B cell (primary cell): ENCODE measurements around the gene FRMD3. TPM values are rescaled to one million over a fixed set of nuclear protein-coding genes. Genes with fewer than 3 reads are reported as not detected.

Source experiments
- ATAC-seq: fragments of 200-7000 bp; cut with Tn5 transposase; one replicate; pipeline ENCODE4 v1.10.0; 2021; ENCODE audit warnings: low read depth, mild to moderate bottlenecking, moderate number of reproducible peaks, moderate library complexity
- CTCF ChIA-PET: fragments of 350-600 bp; sonication (Branson Sonifier 250); formaldehyde crosslinking; loops from one replicate; lab custom pipeline; 2021; ENCODE audit warnings: antibody characterized with exemption, inconsistent platforms; lab: Charles Lee
- POLR2A ChIA-PET: fragments of 350-600 bp; sonication (Branson Sonifier 250); formaldehyde crosslinking; loops from one replicate; lab custom pipeline; 2021; ENCODE audit warnings: antibody characterized with exemption; lab: Charles Lee
- DNase-seq: peaks from one replicate; pipeline ENCODE4 v3.0.0; 2013
- H2AFZ ChIP-seq: 2 replicates; pipeline ENCODE4 v1.6.1; 2012; ENCODE audit warnings: mild to moderate bottlenecking, low read depth, low read length; ENCODE audit not compliant: insufficient read depth, poor library complexity, severe bottlenecking
- H3K27ac ChIP-seq, 2 donors: 1 replicate in 1 of 2; 2 replicates in 1 of 2; pipeline ENCODE4 v1.5.1; 2012 to 2013; ENCODE audit warnings: low read length in 2 of 2, mild to moderate bottlenecking in 2 of 2, moderate library complexity in 1 of 2
- H3K27me3 ChIP-seq, 4 experiments: fragments of 200-600 bp in 1 of 4; sonication (generic) in 1 of 4; replicated peaks in 1 of 4; 1 replicate in 2 of 4; 2 replicates in 2 of 4; pipeline versions ENCODE4 v1.6.1 to v1.7.0; 2013 to 2016; ENCODE audit warnings: low read length in 3 of 4, mild to moderate bottlenecking in 2 of 4, mixed read lengths in 1 of 4, moderate library complexity in 1 of 4; ENCODE audit not compliant: insufficient read depth in 4 of 4, control insufficient read depth in 3 of 4; ENCODE audit errors: control extremely low read depth in 1 of 4
- H3K36me3 ChIP-seq, 2 experiments: replicated peaks in 1 of 2; 1 replicate in 1 of 2; 2 replicates in 1 of 2; pipeline versions ENCODE4 v1.6.1 to v1.7.1; 2013; ENCODE audit warnings: low read length in 1 of 2; ENCODE audit not compliant: insufficient read depth in 2 of 2, control insufficient read depth in 1 of 2; ENCODE audit errors: control extremely low read depth in 1 of 2, extremely low read depth in 1 of 2
- H3K4me1 ChIP-seq, 2 donors: fragments of 200-600 bp in 1 of 2; sonication (generic) in 1 of 2; 1 replicate in 1 of 2; 2 replicates in 1 of 2; pipeline versions ENCODE4 v1.5.1 to v1.6.1; 2013 to 2017; ENCODE audit warnings: low read length in 2 of 2; ENCODE audit not compliant: control insufficient read depth in 2 of 2, insufficient read depth in 2 of 2
- H3K4me2 ChIP-seq: replicated peaks from 2 replicates; pipeline ENCODE3; 2012; ENCODE audit warnings: mild to moderate bottlenecking, low read depth, low read length; ENCODE audit not compliant: poor library complexity, severe bottlenecking
- H3K4me3 ChIP-seq, 5 experiments: fragments of 200-600 bp in 1 of 5; sonication (generic) in 1 of 5; 1 replicate in 3 of 5; 2 replicates in 2 of 5; pipeline versions ENCODE4 v1.5.1 to v1.7.0; 2011 to 2016; ENCODE audit warnings: low read length in 4 of 5, mild to moderate bottlenecking in 4 of 5, low read depth in 2 of 5, control low read depth in 1 of 5, moderate library complexity in 1 of 5; ENCODE audit not compliant: insufficient read depth in 1 of 5; ENCODE audit errors: control extremely low read depth in 1 of 5, extremely low read depth in 1 of 5
- H3K79me2 ChIP-seq: fragments of 200-600 bp; sonication (generic); one replicate; pipeline ENCODE4 v1.6.0; 2016; ENCODE audit warnings: low read length; ENCODE audit not compliant: control insufficient read depth, insufficient read depth
- H3K9ac ChIP-seq: fragments of 200-600 bp; sonication (generic); 2 replicates; pipeline ENCODE4 v1.6.1; 2017; ENCODE audit warnings: mild to moderate bottlenecking, low read length, moderate library complexity
- H3K9me3 ChIP-seq, 3 donors: one replicate each; pipeline versions ENCODE4 v1.6.1 to v1.7.1; 2013; ENCODE audit warnings: low read length in 2 of 3; ENCODE audit not compliant: control insufficient read depth in 2 of 3, insufficient read depth in 1 of 3; ENCODE audit errors: control extremely low read depth in 1 of 3
- H4K20me1 ChIP-seq: 2 replicates; pipeline ENCODE4 v1.6.0; 2012; ENCODE audit warnings: mild to moderate bottlenecking, low read length; ENCODE audit not compliant: insufficient read depth, control insufficient read depth, poor library complexity, severe bottlenecking
- H3K27ac Mint-ChIP-seq: one replicate; pipeline ENCODE4 v1.8.0; 2021; ENCODE audit warnings: mixed read lengths
- H3K27me3 Mint-ChIP-seq: one replicate; pipeline ENCODE4 v1.8.0; 2021; ENCODE audit warnings: mixed read lengths
- H3K4me1 Mint-ChIP-seq: one replicate; pipeline ENCODE4 v1.8.0; 2021; ENCODE audit warnings: mixed read lengths
- H3K4me3 Mint-ChIP-seq: one replicate; pipeline ENCODE4 v1.8.0; 2021; ENCODE audit warnings: mixed read lengths
- H3K9me3 Mint-ChIP-seq: one replicate; pipeline ENCODE4 v1.8.0; 2022; ENCODE audit warnings: mixed read lengths; ENCODE audit not compliant: insufficient read depth
- CTCF ChIP-seq: fragments of 200-600 bp; IDR thresholded peaks from one replicate; pipeline ENCODE4 v1.8.0; 2022; ENCODE audit warnings: antibody characterized with exemption, mild to moderate bottlenecking
- EZH2 ChIP-seq: IDR thresholded peaks from 2 replicates; pipeline ENCODE4 v1.6.1; 2012; ENCODE audit warnings: borderline replicate concordance, low read depth, mild to moderate bottlenecking, moderate library complexity, low read length; ENCODE audit not compliant: insufficient read depth, poor library complexity, severe bottlenecking
- WGBS: methylation state at CpG from one replicate; pipeline ENCODE4 v1.1.5; 2013; ENCODE audit warnings: missing lambda C conversion rate; ENCODE audit not compliant: insufficient coverage; 5-methylcytosine and 5-hydroxymethylcytosine counted together
- intact Hi-C: fragments of 100-400 bp; cut with micrococcal nuclease; formaldehyde crosslinking; loops from one replicate; pipeline ENCODE4 v1.10.0; 2022
- polyA plus RNA-seq: library from polyadenylated mRNA; depleted of rRNA; stranded (reverse); fragments of >200 nt; gene quantifications from 2 replicates; pipeline ENCODE4 v1.2.3, GENCODE V29; 2012
- total RNA-seq, 2 donors: library from RNA; stranded (reverse); fragments of 120-200 nt in 1 of 2; gene quantifications; 1 replicate in 1 of 2; 2 replicates in 1 of 2; pipeline versions ENCODE4 v1.2.3 to v1.2.4, GENCODE V29; 2013 to 2022

FRMD3 gene
- total and polyA plus RNA-seq, 2 donors (not counting 1 experiment from before 2014, with no cell fraction given) = 0.37 to 0.49 TPM

- no peak overlapping the region for H3K4me3 Mint-ChIP-seq
- no CpG with 5 or more reads among the region's 1 CpG for WGBS
- H3K9me3 ChIP-seq = no peaks in the 10 kb centered on the region
- H3K9ac ChIP-seq = no peak overlapping the region
- ATAC-seq = no peak
- no peaks in the 10 kb centered on the region for H3K4me1 Mint-ChIP-seq
- POLR2A ChIA-PET = no interaction called here
- no peaks in the 10 kb centered on the region for H3K79me2 ChIP-seq
- no peaks in the 10 kb centered on the region for H3K4me1 ChIP-seq
- CTCF ChIA-PET = no interaction called here
- H3K9me3 Mint-ChIP-seq = no peaks in the 10 kb centered on the region
- TF ChIP-seq EZH2 (no peak), CTCF (no peak)
- H3K27ac ChIP-seq = no peak overlapping the region
- intact Hi-C loops = no loop called here
- no peaks in the 10 kb centered on the region for H3K36me3 ChIP-seq
- DNase-seq = no peak
- no peak overlapping the region for H3K4me3 ChIP-seq
- no peak overlapping the region for H3K27ac Mint-ChIP-seq
- no peak overlapping the region for H2AFZ ChIP-seq
- no peaks in the 10 kb centered on the region for H3K27me3 ChIP-seq
- no peaks in the 10 kb centered on the region for H4K20me1 ChIP-seq
- H3K4me2 ChIP-seq = no peak overlapping the region
- no peaks in the 10 kb centered on the region for H3K27me3 Mint-ChIP-seq
These were observed 307.2 kb downstream of the FRMD3 start for GRCh38 chr9:83231039-83231438.

GRCh38 chr9:83220730-83221129 is 317.5 kb downstream of the FRMD3 start:
- Mint-ChIP-seq H3K9me3 (peaks cover 2% of the 10 kb centered on the region), H3K27me3 (peaks cover 38% of the 10 kb centered on the region), H3K27ac (no peak overlapping the region), H3K4me3 (no peak overlapping the region), H3K4me1 (peaks cover 6% of the 10 kb centered on the region)
- no peak for TF ChIP-seq CTCF
- no peak for TF ChIP-seq EZH2
- no peak overlapping the region for H3K9ac ChIP-seq
- no peak overlapping the region for H3K27ac ChIP-seq
- H3K4me1 ChIP-seq = peaks cover 10% of the 10 kb centered on the region in 2 donors
- H3K79me2 ChIP-seq = no peaks in the 10 kb centered on the region
- no peaks in the 10 kb centered on the region for H4K20me1 ChIP-seq
- intact Hi-C loops = no loop called here
- H3K4me3 ChIP-seq = no peak overlapping the region
- CTCF ChIA-PET = no interaction called here
- POLR2A ChIA-PET = no interaction called here
- no peak for ATAC-seq
- whole genome bisulfite sequencing = 46% methylated on average over 3 of the region's 3 CpGs
- no peak overlapping the region for H3K4me2 ChIP-seq
- H3K9me3 ChIP-seq = peaks cover 0 to 10% (median 0%) of the 10 kb centered on the region in 3 donors
- H3K36me3 ChIP-seq = no peaks in the 10 kb centered on the region
- H2AFZ ChIP-seq = no peak overlapping the region
- DNase-seq = no peak
- peaks cover 0 to 22% (median 5%) of the 10 kb centered on the region in 4 experiments for H3K27me3 ChIP-seq
